ENCODE results near the gene PRR18. TPM values are rescaled to one million over a fixed set of nuclear protein-coding genes. Genes with fewer than 3 reads are reported as not detected.

PRR18 gene
- total and polyA plus RNA-seq, 9 of the 15 experiments (the other 6 are each of a cell fraction or from before 2014, with no cell fraction given), result not detected

- TF ChIP-seq, protein P1, sequence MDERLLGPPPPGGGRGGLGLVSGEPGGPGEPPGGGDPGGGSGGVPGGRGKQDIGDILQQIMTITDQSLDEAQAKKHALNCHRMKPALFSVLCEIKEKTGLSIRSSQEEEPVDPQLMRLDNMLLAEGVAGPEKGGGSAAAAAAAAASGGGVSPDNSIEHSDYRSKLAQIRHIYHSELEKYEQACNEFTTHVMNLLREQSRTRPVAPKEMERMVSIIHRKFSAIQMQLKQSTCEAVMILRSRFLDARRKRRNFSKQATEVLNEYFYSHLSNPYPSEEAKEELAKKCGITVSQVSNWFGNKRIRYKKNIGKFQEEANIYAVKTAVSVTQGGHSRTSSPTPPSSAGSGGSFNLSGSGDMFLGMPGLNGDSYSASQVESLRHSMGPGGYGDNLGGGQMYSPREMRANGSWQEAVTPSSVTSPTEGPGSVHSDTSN (CRISPR knock-in tag; IDR thresholded peaks at IDR 0.05; ENCODE audit: low read depth), result no peak
- TF ChIP-seq, protein P1 (tag; conservative IDR thresholded peaks at IDR 0.05; ENCODE audit: low read depth), result no peak
- TF ChIP-seq POLR2G (IDR thresholded peaks at IDR 0.05; ENCODE audit: low read depth, low read length), result no peak
- TF ChIP-seq ZNF24 (IDR thresholded peaks at IDR 0.05), result peak; percentile 93
- no peak for TF ChIP-seq ZBTB34 (CRISPR knock-in tag; IDR thresholded peaks at IDR 0.05)
- no peak for TF ChIP-seq PHF21A (IDR thresholded peaks at IDR 0.05; ENCODE audit: borderline replicate concordance, low read depth)
- TF ChIP-seq ZNF197 (CRISPR knock-in tag; IDR thresholded peaks at IDR 0.05; ENCODE audit: low read depth), result no peak
- no peak for TF ChIP-seq BRD9 (IDR thresholded peaks at IDR 0.05; ENCODE audit: low read depth, partially characterized antibody)
- TF ChIP-seq ADNP (tag; IDR thresholded peaks at IDR 0.05), result no peak
- TF ChIP-seq, protein P2, sequence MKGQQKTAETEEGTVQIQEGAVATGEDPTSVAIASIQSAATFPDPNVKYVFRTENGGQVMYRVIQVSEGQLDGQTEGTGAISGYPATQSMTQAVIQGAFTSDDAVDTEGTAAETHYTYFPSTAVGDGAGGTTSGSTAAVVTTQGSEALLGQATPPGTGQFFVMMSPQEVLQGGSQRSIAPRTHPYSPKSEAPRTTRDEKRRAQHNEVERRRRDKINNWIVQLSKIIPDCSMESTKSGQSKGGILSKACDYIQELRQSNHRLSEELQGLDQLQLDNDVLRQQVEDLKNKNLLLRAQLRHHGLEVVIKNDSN (CRISPR knock-in tag; IDR thresholded peaks at IDR 0.05), result no peak
- TF ChIP-seq, protein P3, sequence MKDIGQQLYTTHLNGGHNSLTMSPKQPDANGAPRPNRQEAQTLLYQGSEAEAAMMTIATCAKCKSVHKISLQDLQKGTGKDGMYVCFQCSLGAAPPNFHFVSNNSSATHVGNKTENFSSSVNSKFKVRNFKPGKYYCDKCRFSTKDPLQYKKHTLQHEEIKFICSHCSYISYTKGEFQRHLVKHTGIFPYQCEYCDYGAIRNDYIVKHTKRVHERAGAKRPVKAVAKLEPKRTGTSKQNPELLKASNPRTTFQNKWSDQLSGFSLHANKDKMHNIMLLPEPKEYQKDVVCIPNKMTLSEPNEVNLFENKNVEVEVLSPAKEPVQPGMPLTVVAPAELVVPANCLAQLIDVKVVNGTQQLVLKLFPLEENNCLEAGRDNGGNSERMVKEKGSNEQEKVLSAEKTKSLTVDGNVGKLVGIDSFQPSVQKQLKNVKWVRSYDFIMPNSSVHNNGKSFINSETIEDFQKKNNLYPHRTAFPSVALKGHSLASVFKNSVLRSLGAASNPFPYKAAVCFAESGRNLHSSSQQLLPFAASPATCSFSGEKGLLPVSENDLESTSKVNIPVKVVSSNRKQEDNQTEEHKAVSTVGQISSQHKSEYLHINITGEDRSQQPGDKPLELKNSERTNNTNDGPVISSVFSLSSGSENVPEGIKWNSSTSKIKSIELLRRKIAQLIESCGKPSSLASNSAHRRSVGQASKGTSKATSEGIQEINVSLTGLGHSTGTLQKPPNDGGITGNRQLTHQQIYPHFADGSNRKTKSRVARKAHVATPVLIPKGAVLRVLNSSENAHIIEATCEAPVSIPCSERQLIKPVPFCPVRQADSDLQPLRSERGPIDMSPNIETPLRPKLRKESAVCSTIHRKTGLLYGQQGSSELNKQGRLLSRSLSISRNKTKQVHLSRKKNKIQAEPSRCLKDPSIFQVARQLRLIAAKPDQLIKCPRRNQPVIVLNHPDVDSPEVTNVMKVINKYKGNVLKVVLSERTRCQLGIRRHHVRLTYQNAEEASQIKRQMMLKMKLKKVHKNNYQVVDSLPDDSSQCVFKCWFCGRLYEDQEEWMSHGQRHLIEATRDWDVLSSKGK (CRISPR knock-in tag; IDR thresholded peaks at IDR 0.05), result no peak
- TF ChIP-seq POLR2AphosphoS2 (IDR thresholded peaks at IDR 0.05; ENCODE audit: low read length), result no peak
- no peak for TF ChIP-seq MAZ (CRISPR knock-in tag; conservative IDR thresholded peaks at IDR 0.05 in 1 of 2, IDR thresholded peaks at IDR 0.05 in 1 of 2)
- TF ChIP-seq THAP12 (CRISPR knock-in tag; IDR thresholded peaks at IDR 0.05), result no peak
- TF ChIP-seq RBM39 (optimal IDR thresholded peaks at IDR 0.05; ENCODE audit: low read depth, low read length), result no peak
- no peak for TF ChIP-seq NCOA6 (IDR thresholded peaks at IDR 0.05)
- no peak for TF ChIP-seq SMARCC2 (IDR thresholded peaks at IDR 0.05; ENCODE audit: low read depth)
- TF ChIP-seq, protein P4, sequence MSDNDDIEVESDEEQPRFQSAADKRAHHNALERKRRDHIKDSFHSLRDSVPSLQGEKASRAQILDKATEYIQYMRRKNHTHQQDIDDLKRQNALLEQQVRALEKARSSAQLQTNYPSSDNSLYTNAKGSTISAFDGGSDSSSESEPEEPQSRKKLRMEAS (CRISPR knock-in tag; IDR thresholded peaks at IDR 0.05), result no peak; the same call in 1 of the 2 replicates
These were observed 21.3 kb downstream of the PRR18 start (continued) for GRCh38 chr6:166286839-166287271.

Data from K562 (cell line).